ENCODE results near the gene CTPS2.

- TF ChIP-seq CTCF (IDR thresholded peaks at IDR 0.05 in 8 of 11, conservative IDR thresholded peaks at IDR 0.05 in 3 of 11) (no peak), POLR2AphosphoS5 (IDR thresholded peaks at IDR 0.05) (no peak), POLR2A (IDR thresholded peaks at IDR 0.05) (no peak)
Measured at GRCh38 chrX:16578218-16578617, 134.3 kb downstream of the CTPS2 start.

Data from spleen (tissue), 7 donors.